Activated T-cell treated with anti-CD3 and anti-CD28 coated beads for 48 hours (primary cell): ENCODE data around the gene NME7.
"Not testable (repeated sequence)": the region's sequence is repeated elsewhere in the genome, so short reads cannot be mapped to it uniquely, and the experiment has no call there.

ENCODE experiments used
- DNase-seq: peaks from one replicate; pipeline ENCODE4 v3.0.0-alpha.2; 2020; ENCODE audit warnings: low read depth

The NME7 gene

GRCh38 chr1:169300854-169301253 lies 66.7 kb downstream of the NME7 start:
- DNase-seq, result no peak

GRCh38 chr1:169298441-169298840 lies 69.2 kb downstream of the NME7 start:
- no peak for DNase-seq

- no peak for DNase-seq
These were observed 71.8 kb downstream of the NME7 start for GRCh38 chr1:169295846-169296245.

GRCh38 chr1:169295425-169295824 lies 72.2 kb downstream of the NME7 start:
- DNase-seq, result no peak

GRCh38 chr1:169289016-169289415 lies 78.6 kb downstream of the NME7 start:
- DNase-seq, result no peak

GRCh38 chr1:169288011-169288414 lies 79.6 kb downstream of the NME7 start:
- no peak for DNase-seq

- no peak for DNase-seq
These were observed 80.3 kb downstream of the NME7 start for GRCh38 chr1:169287280-169287679.

- not testable (repeated sequence) for DNase-seq
These were observed 86.0 kb downstream of the NME7 start for GRCh38 chr1:169281562-169281961.

- no peak for DNase-seq
These were observed 96.5 kb downstream of the NME7 start for GRCh38 chr1:169271098-169271497.

GRCh38 chr1:169266133-169266532 lies 101.5 kb downstream of the NME7 start:
- no peak for DNase-seq

- DNase-seq, result no peak
These were observed 104.5 kb downstream of the NME7 start for GRCh38 chr1:169263059-169263458.

GRCh38 chr1:169261884-169262283 lies 105.7 kb downstream of the NME7 start:
- no peak for DNase-seq

GRCh38 chr1:169260478-169261151 lies 107.0 kb downstream of the NME7 start:
- DNase-seq, result no peak

- DNase-seq, result no peak
These were observed 107.8 kb downstream of the NME7 start for GRCh38 chr1:169259816-169260215.

- no peak for DNase-seq
These were observed 116.8 kb downstream of the NME7 start for GRCh38 chr1:169250795-169251194.

- no peak for DNase-seq
These were observed 117.6 kb downstream of the NME7 start for GRCh38 chr1:169250022-169250421.

- DNase-seq, result no peak
These were observed 118.0 kb downstream of the NME7 start for GRCh38 chr1:169249611-169250010.

- DNase-seq, result no peak
These were observed 121.9 kb downstream of the NME7 start for GRCh38 chr1:169245706-169246105.

- no peak for DNase-seq
These were observed 127.0 kb downstream of the NME7 start for GRCh38 chr1:169240449-169241232.

GRCh38 chr1:169236880-169237279 lies 130.7 kb downstream of the NME7 start:
- no peak for DNase-seq

GRCh38 chr1:169236143-169236542 lies 131.5 kb downstream of the NME7 start:
- no peak for DNase-seq

- no peak for DNase-seq
These were observed 132.0 kb downstream of the NME7 start for GRCh38 chr1:169235568-169235967.

GRCh38 chr1:169234780-169235179 lies 132.8 kb downstream of the NME7 start:
- no peak for DNase-seq

- no peak for DNase-seq
These were observed 150.0 kb downstream of the NME7 start for GRCh38 chr1:169217636-169218035.
